Bladder microvascular endothelial cell (primary cell): Measurements from ENCODE around the gene GNA15. TPM values are rescaled to one million over a fixed set of nuclear protein-coding genes. Genes with fewer than 3 reads are reported as not detected.

ENCODE experiments used
- total RNA-seq: library from RNA; depleted of rRNA; stranded (reverse); fragments of >200 nt; gene quantifications from 2 replicates; pipeline ENCODE4 v1.2.3, GENCODE V29; 2014

Gene GNA15, protein sequence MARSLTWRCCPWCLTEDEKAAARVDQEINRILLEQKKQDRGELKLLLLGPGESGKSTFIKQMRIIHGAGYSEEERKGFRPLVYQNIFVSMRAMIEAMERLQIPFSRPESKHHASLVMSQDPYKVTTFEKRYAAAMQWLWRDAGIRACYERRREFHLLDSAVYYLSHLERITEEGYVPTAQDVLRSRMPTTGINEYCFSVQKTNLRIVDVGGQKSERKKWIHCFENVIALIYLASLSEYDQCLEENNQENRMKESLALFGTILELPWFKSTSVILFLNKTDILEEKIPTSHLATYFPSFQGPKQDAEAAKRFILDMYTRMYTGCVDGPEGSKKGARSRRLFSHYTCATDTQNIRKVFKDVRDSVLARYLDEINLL
- total RNA-seq: under 0.01 and 0.06 TPM in 2 replicates

DNA sequence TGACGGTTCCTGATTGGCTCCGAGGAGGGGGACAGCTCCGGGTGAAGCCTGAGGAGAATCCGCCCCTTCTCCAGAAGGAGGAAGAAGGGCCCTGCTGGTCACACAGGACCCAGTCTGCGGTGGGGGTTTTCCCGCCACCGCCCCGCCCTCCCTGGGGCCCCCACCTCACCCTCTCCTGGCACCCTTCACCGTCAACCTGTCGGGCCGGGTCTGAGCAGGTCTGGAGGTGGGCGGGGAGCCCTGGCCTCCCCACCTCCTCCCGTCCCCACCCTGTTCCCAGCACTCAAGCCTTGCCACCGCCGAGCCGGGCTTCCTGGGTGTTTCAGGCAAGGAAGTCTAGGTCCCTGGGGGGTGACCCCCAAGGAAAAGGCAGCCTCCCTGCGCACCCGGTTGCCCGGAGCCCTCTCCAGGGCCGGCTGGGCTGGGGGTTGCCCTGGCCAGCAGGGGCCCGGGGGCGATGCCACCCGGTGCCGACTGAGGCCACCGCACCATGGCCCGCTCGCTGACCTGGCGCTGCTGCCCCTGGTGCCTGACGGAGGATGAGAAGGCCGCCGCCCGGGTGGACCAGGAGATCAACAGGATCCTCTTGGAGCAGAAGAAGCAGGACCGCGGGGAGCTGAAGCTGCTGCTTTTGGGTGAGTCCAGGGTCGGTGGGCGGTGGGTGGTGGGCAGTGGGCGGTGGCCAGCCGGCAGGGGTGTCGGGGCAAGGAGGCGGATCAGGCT lies at the start of gene GNA15:
Gene GNA15, plus strand, starts transcription at position 73 of the 723 bp plus-strand sequence. Its CDS starts 418 bp downstream, at position 491.

DNA sequence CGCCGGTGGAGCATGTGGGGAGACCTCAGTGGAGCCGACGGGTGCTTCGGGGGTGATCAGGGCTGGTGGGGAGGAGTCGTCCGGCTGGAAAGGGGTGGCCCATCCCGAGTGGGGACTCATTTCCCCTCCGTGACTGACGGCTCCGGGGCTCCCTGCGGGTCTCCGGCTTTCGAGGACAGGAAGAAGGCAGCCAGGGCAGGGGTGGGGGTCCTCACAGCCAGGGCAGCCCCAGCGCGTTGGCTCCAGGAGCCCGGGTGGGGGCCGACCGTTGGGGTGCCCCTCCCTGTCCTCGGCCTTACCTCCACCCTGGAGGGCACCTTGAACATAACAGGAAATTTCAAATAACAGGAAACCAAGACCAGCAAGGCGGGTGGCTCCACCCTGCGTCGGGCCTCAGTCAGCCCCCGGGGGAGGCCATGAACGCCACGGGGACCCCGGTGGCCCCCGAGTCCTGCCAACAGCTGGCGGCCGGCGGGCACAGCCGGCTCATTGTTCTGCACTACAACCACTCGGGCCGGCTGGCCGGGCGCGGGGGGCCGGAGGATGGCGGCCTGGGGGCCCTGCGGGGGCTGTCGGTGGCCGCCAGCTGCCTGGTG lies 42.6 kb downstream of the GNA15 start, which contains the start of gene S1PR4:
Gene S1PR4, plus strand, starts transcription at position 393 of the 596 bp plus-strand sequence. Its CDS starts 24 bp downstream, at position 417.

DNA sequence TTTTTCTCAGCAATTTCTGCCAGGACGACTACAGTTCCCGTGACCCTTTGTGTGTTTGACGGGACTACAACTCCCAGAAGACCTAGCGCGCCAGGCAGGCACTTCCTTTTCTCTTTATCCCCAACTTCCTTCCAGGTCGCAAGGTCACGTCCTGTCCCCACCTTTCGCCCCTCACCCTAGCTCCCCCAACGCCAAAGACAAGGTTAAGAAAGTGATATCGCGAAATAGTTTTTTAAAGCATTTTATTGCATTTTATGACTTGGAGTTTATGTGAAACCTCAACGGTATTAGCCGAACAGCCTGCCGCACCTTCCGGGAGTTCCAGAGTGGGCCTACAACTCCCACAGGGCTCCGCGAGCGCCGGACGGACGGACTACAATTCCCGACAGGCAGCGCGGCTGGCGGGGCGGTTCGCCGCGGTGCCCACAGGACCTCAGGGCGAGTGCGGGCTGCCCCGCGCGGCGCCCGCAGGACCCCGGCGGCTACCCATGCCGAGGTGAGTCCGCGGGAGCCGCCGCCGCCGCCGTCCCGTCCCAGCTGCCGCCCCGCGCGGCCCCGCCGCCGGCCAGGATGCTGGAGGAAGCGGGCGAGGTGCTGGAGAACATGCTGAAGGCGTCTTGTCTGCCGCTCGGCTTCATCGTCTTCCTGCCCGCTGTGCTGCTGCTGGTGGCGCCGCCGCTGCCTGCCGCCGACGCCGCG lies 49.8 kb downstream of the GNA15 start, which contains the start of gene NCLN:
Gene NCLN, plus strand, starts transcription at position 470 of the 699 bp plus-strand sequence. Its CDS starts 101 bp downstream, at position 571.

Other genes with a start within 250 kb of the GNA15 start
- 4.6 and 4.7 TPM in 2 replicates for gene ZNF57, start 235.1 kb upstream of the GNA15 start, total RNA-seq
- 5.7 and 5.9 TPM in 2 replicates for gene ZNF77, start 191.1 kb upstream of the GNA15 start, total RNA-seq
- 0.97 and 3.0 TPM in 2 replicates for gene TLE6, start 158.5 kb upstream of the GNA15 start, total RNA-seq
- 13.4 and 32.9 TPM in 2 replicates for gene TLE2, start 106.8 kb upstream of the GNA15 start, total RNA-seq
- gene TLE5, start 73.5 kb upstream of the GNA15 start, total RNA-seq: 83.4 and 158 TPM in 2 replicates
- 61.0 and 88.1 TPM in 2 replicates for gene GNA11, start 41.7 kb upstream of the GNA15 start, total RNA-seq
- 0.06 and 3.6 TPM in 2 replicates for gene S1PR4, start 42.7 kb downstream of the GNA15 start, total RNA-seq
- gene NCLN, start 49.9 kb downstream of the GNA15 start, total RNA-seq: 27.5 and 66.3 TPM in 2 replicates
- not detected in 2 replicates for gene CELF5, start 88.6 kb downstream of the GNA15 start, total RNA-seq
- 17.2 and 61.2 TPM in 2 replicates for gene NFIC, start 230.6 kb downstream of the GNA15 start, total RNA-seq